Inflammatory macrophage (primary cell): ENCODE measurements around the gene OPA1.

Experiments
- DNase-seq, 2 donors: peaks; one replicate each; pipeline ENCODE4 v3.0.0-alpha.2; 2020 to 2022
- total RNA-seq, 18 experiments: gene quantifications; one replicate each; lab custom pipeline; 2026; ENCODE audit warnings: mixed read lengths in 6 of 18, inconsistent platforms in 2 of 18; lab: John Stamatoyannopoulos, UW

The OPA1 gene, protein sequence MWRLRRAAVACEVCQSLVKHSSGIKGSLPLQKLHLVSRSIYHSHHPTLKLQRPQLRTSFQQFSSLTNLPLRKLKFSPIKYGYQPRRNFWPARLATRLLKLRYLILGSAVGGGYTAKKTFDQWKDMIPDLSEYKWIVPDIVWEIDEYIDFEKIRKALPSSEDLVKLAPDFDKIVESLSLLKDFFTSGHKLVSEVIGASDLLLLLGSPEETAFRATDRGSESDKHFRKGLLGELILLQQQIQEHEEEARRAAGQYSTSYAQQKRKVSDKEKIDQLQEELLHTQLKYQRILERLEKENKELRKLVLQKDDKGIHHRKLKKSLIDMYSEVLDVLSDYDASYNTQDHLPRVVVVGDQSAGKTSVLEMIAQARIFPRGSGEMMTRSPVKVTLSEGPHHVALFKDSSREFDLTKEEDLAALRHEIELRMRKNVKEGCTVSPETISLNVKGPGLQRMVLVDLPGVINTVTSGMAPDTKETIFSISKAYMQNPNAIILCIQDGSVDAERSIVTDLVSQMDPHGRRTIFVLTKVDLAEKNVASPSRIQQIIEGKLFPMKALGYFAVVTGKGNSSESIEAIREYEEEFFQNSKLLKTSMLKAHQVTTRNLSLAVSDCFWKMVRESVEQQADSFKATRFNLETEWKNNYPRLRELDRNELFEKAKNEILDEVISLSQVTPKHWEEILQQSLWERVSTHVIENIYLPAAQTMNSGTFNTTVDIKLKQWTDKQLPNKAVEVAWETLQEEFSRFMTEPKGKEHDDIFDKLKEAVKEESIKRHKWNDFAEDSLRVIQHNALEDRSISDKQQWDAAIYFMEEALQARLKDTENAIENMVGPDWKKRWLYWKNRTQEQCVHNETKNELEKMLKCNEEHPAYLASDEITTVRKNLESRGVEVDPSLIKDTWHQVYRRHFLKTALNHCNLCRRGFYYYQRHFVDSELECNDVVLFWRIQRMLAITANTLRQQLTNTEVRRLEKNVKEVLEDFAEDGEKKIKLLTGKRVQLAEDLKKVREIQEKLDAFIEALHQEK
- 94.7 to 254 (median 182) reads per million in 18 experiments for total RNA-seq

GRCh38 chr3:193592841-193593667 lies at the start of gene OPA1:
Gene OPA1, plus strand, starts transcription at chr3:193593208. Its CDS starts 170 bp downstream, at chr3:193593378.
- DNase-seq, result peak; percentile 99 to 100

GRCh38 chr3:193544289-193544688 lies 48.7 kb upstream of the OPA1 start:
- DNase-seq, result no peak

- DNase-seq, result no peak
Measured at GRCh38 chr3:193545304-193545703, 47.7 kb upstream of the OPA1 start.

- no peak for DNase-seq
Measured at GRCh38 chr3:193546129-193546528, 46.9 kb upstream of the OPA1 start.

GRCh38 chr3:193548406-193548805 lies 44.6 kb upstream of the OPA1 start:
- no peak for DNase-seq

DNA sequence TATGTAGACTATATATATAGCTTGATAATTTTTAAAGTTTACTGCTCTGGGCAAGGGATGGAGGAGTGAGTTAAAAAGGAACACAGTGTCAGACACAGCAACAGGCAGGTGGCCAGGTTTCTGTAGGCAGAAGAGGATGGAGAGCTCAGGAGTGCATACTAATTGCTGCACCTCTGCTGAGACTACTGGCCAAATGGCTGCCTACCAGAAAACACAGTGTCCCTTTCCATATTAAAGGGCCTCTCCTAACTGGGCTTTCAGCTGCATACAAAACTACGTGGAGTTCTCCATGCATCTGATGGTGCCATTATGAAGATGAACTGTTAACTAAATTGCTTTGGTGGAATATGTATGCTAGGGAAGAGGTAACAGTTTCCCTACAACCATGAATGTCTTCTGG lies 40.1 kb upstream of the OPA1 start:
- no peak for DNase-seq

DNA sequence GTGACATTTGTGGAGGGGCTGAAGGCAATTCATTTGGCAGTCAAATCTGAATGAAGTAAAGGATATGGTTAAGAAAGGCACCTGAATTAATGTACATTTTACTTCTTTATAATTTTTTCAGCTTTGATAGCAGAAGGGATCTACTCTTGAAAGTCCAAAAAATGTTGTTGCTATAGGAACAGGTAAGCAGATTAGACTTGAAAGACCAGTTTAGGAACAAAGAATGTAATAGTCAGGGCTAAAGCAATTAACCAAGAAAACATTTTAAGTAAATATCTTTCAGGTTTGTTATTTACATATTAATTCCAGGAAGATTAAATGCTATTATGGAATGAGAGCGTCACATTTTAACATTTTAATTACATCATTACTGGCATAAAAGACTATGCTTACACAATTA lies 39.4 kb upstream of the OPA1 start:
- no peak for DNase-seq

GRCh38 chr3:193554811-193555210 lies 38.2 kb upstream of the OPA1 start, which contains the start of gene ATP13A4:
Gene ATP13A4, minus strand, starts transcription at chr3:193554895. Its CDS starts 96 bp downstream, at chr3:193554799.
- no peak for DNase-seq

GRCh38 chr3:193556841-193557240 lies 36.2 kb upstream of the OPA1 start:
- no peak for DNase-seq

DNA sequence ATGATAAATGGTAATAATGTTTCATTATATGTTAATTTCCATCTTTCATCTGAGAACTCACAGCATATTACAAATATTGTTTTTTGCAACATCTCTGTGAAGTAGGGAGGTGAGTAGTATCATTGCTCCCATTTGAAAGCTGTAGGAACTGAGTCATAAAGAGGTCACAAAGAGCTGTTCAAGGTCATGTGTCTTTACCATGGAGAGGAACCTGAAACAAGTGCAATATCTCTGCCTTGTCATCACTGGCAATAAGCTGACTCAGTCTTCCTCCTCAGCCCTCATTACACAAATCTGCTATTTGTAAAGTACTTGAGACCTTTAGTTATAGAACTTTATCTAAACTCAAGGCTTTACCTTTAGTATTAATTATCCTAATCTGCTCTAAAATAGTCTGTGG lies 33.9 kb upstream of the OPA1 start:
- DNase-seq, result peak; percentile 15 to 41

DNA sequence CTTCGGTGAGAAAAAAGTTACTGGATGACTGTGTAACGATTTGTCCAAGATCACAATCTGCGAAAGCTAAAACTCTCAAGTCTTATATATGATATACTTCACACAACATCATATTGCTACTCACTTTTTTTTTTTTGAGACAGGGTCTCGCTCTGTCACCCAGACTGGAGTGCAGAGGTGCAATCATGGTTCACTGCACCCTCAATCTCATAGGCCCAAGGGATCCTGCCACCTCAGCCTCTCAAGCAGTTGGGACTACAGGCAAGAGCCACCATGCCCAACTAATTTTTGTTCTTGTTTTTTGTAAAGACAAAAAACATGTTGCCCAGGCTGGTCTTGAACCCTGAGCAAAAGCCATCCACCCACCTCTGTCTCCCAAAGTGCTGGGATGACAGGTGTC lies 32.9 kb upstream of the OPA1 start:
- no peak for DNase-seq

GRCh38 chr3:193560870-193561269 lies 32.1 kb upstream of the OPA1 start:
- DNase-seq, result no peak

DNA sequence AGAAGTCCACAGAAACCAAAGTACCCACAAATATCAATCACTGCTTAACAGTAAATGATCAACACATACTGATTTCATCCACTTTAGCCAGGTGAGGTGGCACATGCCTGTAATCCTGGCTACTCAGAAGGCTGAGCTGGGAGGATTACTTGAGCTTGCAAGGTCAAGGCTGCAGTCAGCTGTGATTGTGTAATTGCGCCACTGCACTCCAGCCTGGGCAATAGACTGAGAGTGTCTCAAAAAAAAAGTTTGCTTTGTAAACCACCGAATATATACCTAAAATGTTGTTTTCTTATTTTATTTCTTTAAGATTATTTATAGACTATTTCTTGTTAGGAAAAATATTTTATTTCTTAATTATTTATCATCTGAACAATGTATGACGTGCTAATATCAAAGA lies 29.6 kb upstream of the OPA1 start:
- no peak for DNase-seq

- peak in 1 of 2 donors; percentile 6 for DNase-seq
Measured at GRCh38 chr3:193564012-193564411, 29.0 kb upstream of the OPA1 start.

DNA sequence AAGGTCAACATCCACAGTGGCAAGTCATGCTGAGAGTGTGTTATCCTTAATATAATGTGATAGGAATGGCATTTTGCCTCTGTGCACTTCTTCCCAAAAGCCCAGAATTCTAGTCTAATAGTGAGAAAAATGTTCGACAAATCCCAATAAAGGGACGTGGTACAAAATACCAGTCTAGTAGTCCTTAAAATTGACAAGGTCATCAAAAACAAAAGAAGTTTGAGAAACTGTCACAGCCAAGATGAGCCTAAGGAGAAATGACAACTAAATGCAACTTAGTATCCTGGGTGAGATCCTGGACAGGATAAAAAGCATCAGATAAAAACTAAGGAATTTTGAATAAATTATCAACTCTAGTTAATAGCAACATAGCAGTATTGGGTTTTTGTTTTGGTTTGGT lies 23.9 kb upstream of the OPA1 start:
- DNase-seq, result no peak

DNA sequence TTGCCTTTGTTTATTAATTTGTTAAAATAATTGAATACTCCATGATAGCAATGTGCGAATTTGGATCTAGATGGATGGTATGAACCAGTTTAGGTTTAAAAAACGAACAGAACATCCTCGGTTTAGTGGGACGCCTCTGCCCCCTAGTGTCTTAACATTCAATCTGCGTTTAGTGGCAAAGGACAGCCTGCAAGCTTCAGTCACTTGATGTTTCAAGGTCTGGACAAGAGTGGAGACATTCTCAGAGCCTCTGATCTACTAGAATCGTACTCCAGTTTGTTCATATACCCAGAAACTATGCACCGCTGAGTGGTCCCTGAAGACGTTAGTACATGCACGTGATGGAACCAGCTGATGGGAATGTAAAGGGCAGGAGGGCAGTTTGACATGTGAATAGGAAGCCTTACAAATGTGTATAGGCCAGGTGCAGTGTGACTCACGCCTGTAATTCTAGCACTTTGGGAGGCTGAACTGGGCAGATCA lies 20.5 kb upstream of the OPA1 start:
- DNase-seq, result peak; percentile 62 to 73

DNA sequence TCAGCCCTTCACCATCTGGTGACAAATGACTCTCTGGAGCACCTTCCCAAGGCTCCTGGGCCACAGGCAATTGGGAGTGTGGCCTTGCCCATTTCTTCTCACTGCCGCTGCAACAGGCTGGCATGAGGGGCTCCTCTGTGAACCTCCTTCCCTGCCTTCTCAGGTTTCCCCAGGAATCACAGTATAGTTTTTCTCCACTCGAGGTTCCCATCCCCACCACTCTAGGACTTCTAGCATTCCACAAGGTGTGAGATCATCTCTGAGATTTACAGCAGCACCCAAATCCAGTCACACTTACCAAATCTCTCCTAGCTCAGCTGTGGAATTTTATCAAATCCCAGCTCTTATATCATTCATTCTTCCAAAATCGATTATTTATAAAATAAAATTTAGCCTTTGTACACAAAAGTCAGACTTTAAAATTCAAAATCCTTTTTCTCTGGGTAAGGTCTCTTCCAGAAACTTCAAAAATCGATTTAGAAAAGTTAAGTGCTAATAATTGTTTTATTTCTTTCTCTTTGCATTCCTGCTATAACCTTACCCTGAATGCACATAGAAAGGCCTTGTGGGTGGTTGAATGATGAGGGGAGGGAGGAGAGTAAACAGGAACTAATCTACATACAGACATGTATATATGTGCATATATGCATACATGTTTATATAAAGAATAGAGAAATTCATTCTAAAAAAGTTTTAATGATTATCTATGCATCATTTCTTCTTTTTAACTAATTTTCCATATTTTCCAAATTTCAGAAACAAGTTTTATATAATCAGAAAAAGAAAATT lies 19.4 kb upstream of the OPA1 start:
- DNase-seq, result no peak

DNA sequence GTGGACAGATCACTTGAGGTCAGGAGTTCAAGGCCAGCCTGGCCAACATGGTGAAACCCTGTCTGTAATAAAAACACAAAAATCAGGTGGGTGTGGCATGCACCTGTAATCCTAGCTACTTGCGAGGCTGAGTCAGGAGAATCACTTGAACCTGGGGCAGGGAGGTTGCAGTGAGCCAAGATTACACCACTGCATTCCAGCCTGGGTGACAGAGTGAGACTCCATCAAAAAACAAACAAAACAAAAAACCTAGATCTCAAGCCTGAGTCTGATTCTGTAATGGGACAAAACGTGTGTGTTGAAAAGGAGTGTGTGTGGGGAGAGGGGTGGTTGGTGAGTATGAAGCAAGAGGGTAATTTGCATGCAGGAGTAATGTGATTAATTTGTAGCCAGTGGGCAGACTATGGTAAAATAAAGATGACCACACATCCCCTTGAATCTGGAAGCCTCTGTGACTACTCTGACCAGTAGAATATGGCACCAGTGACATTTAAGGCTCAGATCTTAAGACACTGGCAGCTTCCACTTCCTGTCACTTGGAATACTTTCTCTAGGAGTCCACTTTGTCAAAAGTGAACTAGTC lies 18.4 kb upstream of the OPA1 start:
- DNase-seq, result no peak

GRCh38 chr3:193585530-193585929 lies 7.5 kb upstream of the OPA1 start:
- no peak for DNase-seq

DNA sequence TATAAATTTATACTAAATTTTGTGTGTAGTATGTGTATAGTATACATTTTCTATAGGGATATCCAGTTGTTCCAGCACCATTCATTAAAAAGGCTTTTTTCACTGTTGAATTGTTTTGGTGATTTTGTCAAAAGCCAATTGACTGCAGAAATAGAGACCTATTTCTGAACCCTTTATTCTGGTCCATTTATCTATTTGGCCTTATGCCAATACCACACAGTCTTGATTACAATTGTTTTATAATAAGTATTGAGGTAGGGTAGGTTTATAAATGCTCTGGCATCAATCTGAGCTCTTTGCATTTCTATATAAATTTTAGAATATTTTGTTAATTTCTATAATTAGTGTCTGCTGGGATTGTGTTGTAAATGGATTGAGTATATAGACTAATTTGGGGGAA lies 6.5 kb upstream of the OPA1 start:
- no peak for DNase-seq

DNA sequence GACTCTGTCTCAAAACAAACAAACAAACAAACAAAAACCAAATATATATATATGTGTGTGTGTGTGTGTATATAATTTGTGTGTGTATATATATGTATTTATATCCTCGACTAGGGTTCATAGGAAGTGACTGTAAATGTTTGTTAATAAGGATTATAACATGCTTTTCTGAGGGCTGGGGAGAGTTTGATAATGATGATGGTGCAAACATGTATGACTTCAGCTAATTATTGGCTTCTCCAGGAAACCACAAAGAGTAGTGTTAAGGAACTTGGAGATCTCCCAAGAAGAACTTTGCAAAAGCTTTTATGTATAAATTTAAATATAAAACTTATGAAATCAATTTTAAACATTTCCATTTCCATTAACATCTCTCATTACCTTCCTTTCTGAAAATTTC lies 3.9 kb upstream of the OPA1 start:
- DNase-seq, result peak in 1 of 2 donors; percentile 62
